ENCODE measurements around the gene FEZF2.

Gene FEZF2

DNA sequence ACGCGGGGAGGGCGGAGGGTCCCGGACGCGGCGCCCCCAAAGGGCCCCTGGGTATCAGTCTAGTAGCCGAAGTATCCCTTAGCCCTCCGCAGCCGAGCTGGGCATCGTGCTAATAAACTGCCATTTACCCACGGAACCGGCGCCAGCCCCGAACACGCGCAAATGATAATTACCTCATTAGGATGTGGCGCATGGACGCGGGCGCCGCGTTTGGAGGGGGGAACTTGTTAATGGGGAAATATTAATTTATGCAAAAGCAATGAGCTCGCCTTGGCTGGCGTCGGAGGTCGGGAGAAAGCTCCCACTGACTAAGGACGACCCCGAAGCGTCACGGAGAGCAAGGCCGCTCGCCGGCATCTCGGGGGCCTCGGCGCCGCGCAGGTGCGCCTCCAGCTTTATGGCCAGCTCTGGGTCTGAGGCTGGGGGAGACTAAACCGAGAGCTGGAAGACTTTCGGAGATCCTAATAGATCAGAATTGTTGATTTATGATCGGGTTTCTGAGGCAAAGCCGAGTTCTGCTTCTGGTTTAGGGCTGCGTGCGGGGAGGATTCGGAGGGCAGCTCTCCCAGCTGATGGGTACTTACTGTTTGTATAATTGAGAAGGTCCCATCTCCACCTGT lies 474 bp upstream of the FEZF2 start:
- in situ Hi-C loops (cut with MboI; ENCODE audit: low sequenced_read_pairs) = no loop called here

GRCh38 chr3:62372621-62373041 lies 719 bp downstream of the FEZF2 start:
- in situ Hi-C loops (cut with MboI; ENCODE audit: low sequenced_read_pairs) = no loop called here

DNA sequence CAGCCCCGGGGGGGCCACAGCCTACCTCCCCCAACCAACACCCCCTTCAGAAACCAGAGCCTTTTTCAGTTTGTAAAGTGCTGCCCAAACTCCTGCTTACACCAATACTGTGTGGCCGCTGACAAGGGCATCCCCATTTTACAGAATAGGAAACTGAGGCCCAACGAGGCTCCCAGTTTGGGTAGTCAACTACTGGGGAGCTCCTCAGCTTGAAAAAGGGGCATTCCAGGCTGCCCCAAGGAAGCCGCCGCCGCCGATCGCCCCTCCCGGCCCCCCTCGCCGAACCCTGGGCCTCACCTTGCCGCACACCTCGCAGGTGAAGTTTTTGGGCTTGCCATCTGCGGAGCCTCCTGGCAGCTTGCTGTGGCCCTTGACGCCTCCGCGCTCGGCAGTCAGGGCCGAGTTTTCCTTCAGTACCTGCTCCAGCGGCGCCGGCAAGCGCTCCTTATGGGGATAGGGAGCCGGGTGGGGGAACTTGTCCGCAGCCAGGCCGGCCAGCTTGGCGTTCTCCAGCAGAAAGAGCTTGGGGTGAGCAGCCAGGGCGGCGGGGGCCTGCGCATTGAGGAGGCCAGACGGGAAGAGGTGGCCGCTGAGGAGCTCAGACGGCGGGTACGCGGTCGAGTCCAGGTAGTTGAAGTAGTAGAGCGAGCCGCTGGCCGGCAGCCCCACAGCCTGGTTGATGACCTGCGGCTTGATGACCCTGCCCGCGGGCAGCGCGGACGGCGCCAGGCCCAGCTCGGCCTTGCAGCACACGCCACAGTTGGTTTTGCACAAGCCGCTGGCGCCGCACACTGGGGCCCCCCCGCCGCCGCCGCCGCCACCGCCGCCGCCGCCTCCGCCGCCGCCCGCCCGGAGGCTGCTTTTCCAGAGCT lies 1.4 kb downstream of the FEZF2 start:
- in situ Hi-C loops (cut with MboI; ENCODE audit: low sequenced_read_pairs) = no loop called here

DNA sequence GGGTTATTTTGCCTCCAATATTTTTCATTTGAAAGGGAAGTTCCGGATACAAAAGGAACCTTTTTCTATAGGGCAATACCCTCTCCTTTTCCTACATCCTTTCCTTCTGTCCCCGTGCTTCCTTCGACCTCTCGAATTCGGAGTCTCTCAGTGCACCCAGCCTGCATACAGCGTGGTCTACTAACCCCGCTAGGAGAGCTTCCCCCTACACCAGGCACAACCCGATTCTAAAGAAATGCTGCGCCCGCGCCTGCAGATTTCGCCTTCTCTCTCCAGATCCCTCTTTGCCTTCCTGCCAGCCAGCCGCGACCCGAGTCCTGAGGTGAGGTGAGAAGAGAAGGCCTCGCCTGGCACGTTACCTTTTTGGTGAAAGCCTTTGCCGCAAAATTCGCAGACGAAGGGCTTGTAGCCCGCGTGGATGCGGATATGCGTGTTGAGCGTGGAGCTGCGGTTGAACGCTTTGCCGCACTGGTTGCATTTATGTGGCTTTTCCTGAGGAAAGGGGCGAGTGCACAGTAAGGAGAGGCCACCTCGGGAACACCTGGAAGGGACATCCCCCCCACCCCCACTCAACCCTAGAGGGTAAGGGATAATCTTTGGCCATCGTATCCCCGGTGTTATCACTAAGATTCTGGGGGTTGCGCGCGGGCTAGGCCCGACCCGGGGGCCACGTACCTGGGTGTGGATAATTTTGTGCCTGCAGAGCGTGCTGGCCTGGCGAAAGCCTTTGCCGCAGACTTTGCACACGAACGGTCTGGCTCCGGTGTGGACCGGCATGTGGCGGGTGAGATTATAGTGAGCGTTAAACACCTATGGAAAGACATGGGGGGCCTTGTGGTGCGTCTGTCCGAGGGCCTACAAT lies 2.3 kb downstream of the FEZF2 start:
- in situ Hi-C loops (cut with MboI; ENCODE audit: low sequenced_read_pairs) = no loop called here

DNA sequence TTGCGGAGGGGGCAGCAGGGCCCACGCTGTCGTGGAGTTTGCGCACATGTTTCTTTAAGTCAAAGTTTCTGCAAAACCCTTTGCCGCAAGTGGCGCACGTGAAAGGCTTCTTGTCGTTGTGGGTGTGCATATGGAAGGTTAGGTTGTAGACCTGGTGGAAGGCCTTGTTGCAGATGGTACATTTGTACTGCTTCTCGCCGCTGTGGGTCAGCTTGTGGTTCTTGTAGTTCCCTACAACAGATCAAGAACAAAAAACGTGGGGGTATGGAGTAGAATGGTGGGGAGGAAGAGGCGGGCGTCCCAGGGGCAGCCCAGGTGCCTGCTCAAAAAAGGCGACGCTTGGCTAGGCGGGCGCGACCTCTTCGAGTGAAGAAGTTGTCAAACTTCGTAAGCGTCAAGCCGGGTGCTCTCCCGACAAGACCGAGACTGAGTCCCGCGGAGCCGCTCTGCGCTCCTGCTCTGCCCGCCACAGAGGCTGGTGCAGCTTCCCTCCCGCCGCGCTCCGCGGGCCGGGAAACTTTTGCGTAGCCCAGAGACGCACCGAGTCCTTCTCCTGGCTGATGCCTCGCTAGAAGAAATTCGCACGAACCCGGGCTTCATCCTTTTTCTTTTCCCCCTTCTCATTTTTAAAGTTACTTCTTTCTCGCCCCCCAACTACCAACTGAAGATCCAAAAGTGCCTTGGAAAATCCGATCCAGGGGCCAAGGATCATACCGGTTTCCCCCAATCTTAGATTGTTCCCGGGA lies 3.1 kb downstream of the FEZF2 start:
- in situ Hi-C loops (cut with MboI; ENCODE audit: low sequenced_read_pairs) = no loop called here

DNA sequence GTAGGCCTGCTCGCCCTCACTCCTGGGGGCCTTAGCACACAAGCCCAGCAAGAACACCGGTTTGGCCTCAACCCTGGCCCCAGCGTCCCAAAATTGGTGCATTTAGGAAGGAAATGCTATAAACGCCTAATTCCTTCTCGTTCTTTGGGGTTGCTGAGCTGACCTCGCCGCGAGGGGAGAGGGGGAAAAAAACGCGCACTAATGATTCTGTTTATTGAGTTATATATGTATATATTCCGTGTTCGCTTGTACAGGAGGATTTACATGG lies 3.9 kb downstream of the FEZF2 start:
- in situ Hi-C loops (cut with MboI; ENCODE audit: low sequenced_read_pairs) = no loop called here

DNA sequence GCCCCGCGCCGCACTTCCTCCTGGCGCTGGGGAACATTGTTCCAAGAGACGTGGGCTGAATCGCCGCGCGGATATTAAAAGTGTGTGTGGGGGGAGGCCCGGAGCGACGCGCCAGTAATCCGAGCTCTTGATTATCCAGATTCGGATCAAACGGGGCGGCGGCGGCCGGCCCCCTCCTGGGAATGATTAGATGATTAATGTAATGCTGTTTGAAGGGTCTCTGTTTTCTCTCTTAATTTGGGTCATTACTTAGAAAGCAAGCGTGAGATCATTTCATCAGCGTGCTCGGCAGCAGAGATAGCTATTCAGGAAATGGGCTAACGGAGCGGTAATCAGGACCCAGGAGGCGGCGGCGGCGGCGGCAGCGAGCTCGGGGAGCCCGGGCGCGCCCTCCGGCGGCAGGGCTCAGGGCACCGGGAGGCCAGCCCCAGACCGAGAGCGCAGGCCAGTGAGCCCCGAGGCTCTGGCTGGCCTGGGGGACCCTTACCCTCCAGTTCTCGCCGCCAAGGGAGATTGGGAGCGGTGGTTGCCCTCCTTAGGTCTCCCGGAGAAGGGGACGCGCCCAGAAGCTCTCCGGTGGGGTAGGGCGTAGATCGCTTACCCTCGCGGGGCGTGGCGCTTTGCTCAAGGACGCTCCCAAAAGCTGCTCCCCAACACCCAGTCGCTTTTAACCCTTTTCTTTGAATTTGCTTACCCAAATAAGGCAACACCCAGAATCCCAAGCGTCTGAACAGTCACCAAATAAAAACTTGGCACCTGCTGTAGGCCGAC lies 4.5 kb downstream of the FEZF2 start:
- in situ Hi-C loops (cut with MboI; ENCODE audit: low sequenced_read_pairs) = no loop called here

- in situ Hi-C loops (cut with MboI; ENCODE audit: low sequenced_read_pairs) = no loop called here
Observed at GRCh38 chr3:62368290-62368704, 5.1 kb downstream of the FEZF2 start.

- in situ Hi-C loops (cut with MboI; ENCODE audit: low sequenced_read_pairs) = no loop called here
Observed at GRCh38 chr3:62367763-62368195, 5.6 kb downstream of the FEZF2 start.

- in situ Hi-C loops (cut with MboI; ENCODE audit: low sequenced_read_pairs) = no loop called here
Observed at GRCh38 chr3:62366126-62366484, 7.2 kb downstream of the FEZF2 start.

- in situ Hi-C loops (cut with MboI; ENCODE audit: low sequenced_read_pairs) = no loop called here
Observed at GRCh38 chr3:62365391-62366125, 7.8 kb downstream of the FEZF2 start.

DNA sequence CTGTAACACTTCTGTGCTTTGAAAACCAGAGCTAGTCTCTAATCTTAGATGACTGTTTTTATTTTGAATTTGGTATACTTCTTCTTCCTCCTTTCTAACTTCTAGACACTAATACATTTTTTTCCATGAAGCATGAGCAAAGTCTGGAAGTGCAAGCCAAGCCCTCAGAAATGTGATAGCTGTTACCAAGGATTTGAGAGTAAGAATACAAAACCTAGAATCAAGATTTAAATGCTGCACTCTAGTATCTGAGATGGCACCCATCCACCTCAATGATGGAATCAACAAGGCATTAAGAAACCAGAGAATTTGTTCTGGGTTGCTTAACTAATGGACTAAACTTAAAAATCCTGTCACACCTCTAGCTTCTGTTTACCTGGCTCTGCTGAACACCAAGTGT lies 9.2 kb downstream of the FEZF2 start:
- in situ Hi-C loops (cut with MboI; ENCODE audit: low sequenced_read_pairs) = no loop called here

DNA sequence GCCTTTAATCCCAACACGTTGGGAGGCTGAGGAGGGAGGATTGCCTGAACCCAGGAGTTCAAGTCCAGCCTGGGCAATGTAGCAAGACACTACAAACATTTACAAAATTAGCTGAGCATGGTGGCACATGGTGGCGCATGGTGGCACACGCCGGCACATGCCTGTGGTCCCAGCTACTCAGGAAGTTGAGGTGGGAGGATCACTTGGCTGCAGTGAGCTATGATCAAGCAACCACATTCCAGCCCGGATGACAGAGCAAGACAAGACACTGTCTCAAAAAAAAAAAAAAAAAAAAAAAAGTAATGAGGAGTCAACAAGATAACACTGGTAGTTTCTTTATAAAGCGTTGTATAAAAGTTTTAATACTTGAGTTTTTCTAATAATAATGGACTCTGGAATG lies 10.1 kb downstream of the FEZF2 start:
- in situ Hi-C loops (cut with MboI; ENCODE audit: low sequenced_read_pairs) = no loop called here

GRCh38 chr3:62361824-62362223 lies 11.5 kb downstream of the FEZF2 start:
- in situ Hi-C loops (cut with MboI; ENCODE audit: low sequenced_read_pairs) = no loop called here

DNA sequence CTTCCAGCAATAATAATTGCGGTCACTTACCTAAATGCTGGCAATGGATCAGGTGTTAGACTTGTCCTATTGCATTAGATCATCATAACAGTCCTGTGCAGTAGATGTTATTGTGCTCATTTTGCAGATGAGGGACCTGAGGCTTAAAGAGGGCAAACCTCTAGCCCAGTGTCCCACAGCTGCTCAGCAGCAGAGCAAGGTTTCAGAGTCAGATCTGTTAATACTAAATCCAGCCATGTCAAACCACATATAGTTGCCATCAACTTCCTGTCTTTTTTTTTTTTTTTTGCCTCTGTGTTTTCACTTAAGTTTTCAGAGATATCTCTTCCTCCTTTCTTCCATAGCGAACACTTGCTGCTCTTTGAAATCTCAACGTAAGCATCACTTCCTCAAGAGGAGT lies 12.1 kb downstream of the FEZF2 start:
- in situ Hi-C loops (cut with MboI; ENCODE audit: low sequenced_read_pairs) = no loop called here

- in situ Hi-C loops (cut with MboI; ENCODE audit: low sequenced_read_pairs) = no loop called here
Observed at GRCh38 chr3:62359531-62359930, 13.8 kb downstream of the FEZF2 start.

DNA sequence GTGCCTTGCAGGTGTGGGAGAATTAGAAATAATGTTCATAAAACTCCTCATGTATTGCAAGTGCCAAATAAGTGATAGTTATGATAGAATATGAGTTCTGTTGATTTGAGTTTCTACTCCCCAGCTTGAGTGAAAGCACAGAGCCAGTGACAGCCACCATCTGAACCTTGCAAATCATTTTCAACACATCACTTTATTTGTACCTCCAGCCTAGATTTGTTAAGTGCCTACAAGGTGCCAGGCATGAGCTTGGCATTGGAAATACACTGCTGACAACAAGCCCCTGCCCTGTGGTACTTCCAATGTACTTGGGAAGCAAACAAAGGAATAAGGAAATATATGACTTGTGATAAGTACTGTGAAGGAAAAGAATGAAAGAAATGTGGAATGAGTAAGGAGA lies 17.0 kb downstream of the FEZF2 start:
- in situ Hi-C loops (cut with MboI; ENCODE audit: low sequenced_read_pairs) = no loop called here

GRCh38 chr3:62355703-62356102 lies 17.6 kb downstream of the FEZF2 start:
- in situ Hi-C loops (cut with MboI; ENCODE audit: low sequenced_read_pairs) = no loop called here

DNA sequence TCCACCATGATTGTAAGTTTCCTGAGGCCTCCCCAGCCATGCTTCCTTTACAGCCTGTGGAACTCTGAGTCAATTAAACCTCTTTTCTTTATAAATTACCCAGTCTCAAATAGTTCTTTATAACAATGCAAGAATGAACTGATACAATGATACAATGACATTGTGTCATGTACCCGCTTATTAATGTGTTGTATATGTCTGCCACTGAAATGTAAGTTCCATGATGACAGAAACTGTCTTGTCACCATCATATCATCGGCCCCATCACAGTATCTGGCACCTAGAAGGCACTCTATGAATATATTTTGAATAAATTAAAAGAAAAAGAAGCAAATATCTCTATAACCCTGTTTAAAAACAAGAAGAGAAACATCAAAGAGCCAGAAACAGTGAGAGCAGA lies 29.6 kb downstream of the FEZF2 start:
- in situ Hi-C loops (cut with MboI; ENCODE audit: low sequenced_read_pairs) = no loop called here

- in situ Hi-C loops (cut with MboI; ENCODE audit: low sequenced_read_pairs) = no loop called here
Observed at GRCh38 chr3:62335196-62335595, 38.2 kb downstream of the FEZF2 start.
